Measurements from ENCODE around the gene TRAPPC2L.

The TRAPPC2L gene, protein sequence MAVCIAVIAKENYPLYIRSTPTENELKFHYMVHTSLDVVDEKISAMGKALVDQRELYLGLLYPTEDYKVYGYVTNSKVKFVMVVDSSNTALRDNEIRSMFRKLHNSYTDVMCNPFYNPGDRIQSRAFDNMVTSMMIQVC

DNA sequence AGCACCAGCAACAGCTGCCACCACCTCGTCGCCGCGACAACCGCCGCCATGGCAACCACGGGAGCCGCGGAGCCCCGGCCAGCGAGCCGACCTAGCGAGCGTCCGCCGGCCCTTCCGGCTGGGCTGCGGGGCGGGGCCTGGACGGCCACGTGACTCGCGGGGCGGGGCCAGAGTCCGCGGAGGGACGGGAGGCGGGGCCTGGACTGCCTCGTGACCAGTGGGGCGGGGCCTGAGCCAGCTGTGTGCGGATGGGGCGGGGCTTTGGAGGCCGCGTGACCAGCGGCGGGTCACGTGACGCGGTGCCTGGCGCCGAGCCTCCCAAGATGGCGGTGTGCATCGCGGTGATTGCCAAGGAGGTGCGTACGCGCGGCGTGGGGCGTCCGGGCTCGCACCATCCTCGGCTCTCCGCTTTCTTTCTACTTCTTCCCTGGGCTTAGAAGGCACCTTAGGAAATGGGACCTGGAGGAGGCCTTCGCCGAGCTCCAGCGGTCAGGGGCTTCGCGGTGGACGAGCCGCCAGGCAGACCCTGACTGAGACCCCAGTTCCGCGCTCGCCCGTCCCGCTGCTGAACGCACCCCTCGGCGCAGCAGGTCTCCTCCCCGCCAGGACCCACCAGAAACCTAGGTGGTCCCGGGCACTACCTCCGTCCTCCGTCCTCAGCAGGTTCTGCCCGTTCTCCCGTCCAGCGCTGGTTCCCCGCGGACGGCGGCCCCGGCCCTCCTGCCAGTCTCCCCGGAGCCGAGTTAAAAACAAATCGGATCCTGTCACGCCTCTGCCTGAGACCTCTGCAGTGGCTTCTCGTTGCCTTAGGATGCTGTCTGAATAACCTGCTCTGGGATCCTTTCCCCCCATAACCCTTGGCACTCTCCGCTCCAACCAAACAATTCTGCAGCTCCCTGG, at the start of gene TRAPPC2L, which contains the start of gene GALNS:
TSS of gene TRAPPC2L (plus strand) at position 300 of the 900 bp plus-strand sequence. CDS start at position 324, 24 bp downstream.
TSS of gene GALNS (minus strand) at position 120 of the 900 bp plus-strand sequence. CDS start at position 50, 70 bp downstream.
- DNase-seq (ENCODE audit: low spot score) (peak; percentile 88), FAIRE-seq (no peak)

DNA sequence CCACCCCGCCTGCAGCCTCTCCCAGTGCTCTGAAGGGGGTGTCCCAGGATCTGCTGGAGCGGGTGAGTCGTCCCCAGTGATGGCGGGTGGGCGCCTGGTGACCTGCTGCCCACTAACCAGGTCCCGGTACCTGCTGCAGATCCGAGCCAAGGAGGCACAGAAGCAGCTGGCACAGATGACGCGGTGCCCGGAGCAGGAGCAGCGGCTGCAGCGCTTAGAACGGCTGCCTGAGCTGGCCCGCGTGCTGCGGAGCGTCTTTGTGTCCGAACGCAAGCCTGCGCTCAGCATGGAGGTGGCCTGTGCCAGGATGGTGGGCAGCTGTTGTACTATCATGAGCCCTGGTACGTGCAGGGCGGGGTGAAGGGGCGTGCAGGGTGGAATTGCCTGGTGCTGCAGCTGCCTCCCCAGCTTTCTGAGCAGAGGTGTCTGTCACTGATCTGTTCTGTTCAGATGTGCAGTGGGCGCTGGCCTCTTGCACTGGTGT, 49.7 kb upstream of the TRAPPC2L start:
- FAIRE-seq, result no peak
- DNase-seq (ENCODE audit: low spot score), result no peak

- no peak for FAIRE-seq
Measured at GRCh38 chr16:88807626-88808453, 49.1 kb upstream of the TRAPPC2L start.

DNA sequence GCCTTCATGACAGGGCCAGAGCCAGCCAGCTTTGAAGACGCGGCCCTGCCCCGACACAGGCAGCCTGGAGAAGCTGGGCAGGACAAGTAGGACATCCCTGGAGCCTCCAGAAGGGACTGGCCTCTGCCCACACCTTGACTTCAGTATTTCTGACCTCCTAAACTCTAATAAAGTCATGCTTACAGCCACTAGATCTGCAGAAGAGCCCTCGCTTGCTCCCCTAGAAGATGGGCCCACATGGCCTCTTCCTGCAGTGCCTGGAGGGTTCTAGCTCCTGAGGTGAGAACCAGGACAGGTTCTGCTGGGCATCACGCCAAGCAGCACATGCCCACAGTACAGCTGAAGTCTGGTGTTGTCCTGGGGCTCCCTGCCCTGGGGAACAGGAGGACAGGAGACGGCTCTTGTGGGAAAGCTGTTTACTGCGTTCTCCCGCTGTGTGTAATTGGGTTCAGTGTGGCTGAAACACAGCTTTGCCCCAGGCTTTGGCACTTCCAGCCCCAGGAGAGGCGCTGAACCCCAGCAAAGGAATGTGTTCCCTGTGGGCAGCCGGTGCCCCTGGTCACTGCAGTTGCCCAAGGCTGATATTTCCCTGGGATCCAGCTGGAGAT, 47.8 kb upstream of the TRAPPC2L start:
- DNase-seq (ENCODE audit: low spot score) (no peak), FAIRE-seq (no peak)

More at GRCh38 chr16:88807626-88808453, 49.1 kb upstream of the TRAPPC2L start:
- DNase-seq (ENCODE audit: low spot score), result no peak

- no peak for DNase-seq (ENCODE audit: low spot score)
- FAIRE-seq, result no peak
Measured at GRCh38 chr16:88809676-88810165, 47.2 kb upstream of the TRAPPC2L start.

DNA sequence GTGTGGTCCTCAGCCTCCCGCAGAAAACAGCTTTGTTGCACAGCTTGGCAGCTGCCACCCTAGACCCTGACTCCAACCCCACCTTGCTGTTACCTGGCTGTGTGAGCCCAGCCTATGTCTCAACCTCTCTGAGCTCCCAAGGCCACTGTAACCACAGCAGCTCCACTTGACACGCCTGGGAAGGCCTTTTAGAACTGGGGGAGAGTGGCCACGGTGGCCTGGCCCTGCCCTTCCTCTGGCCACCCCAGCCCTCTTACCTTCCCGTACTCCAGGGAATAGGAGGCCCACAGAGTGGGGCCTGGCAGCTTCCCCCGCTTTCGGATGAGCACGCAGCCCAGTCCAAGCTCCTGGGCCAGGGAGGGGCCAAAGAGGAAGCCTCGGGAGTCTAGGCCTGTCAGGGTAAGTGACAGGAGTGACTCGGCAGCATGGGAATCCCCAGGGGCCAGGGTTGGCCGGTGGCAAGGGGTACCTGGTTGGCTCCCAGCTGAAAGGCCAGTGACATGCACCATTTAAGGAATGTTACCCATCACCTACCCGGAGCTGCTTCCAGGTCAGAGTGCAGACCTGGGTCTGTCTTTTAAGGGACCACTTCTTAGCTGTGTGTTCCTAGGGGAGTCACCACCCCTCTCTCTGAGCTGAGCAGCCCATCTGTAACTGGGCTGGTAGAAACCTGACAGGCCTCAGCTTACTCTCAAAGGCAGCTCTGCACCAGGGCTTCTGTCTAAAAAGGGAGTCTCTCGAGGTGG, 46.6 kb upstream of the TRAPPC2L start:
- FAIRE-seq, result no peak
- peak; percentile 43 for DNase-seq (ENCODE audit: low spot score)

DNA sequence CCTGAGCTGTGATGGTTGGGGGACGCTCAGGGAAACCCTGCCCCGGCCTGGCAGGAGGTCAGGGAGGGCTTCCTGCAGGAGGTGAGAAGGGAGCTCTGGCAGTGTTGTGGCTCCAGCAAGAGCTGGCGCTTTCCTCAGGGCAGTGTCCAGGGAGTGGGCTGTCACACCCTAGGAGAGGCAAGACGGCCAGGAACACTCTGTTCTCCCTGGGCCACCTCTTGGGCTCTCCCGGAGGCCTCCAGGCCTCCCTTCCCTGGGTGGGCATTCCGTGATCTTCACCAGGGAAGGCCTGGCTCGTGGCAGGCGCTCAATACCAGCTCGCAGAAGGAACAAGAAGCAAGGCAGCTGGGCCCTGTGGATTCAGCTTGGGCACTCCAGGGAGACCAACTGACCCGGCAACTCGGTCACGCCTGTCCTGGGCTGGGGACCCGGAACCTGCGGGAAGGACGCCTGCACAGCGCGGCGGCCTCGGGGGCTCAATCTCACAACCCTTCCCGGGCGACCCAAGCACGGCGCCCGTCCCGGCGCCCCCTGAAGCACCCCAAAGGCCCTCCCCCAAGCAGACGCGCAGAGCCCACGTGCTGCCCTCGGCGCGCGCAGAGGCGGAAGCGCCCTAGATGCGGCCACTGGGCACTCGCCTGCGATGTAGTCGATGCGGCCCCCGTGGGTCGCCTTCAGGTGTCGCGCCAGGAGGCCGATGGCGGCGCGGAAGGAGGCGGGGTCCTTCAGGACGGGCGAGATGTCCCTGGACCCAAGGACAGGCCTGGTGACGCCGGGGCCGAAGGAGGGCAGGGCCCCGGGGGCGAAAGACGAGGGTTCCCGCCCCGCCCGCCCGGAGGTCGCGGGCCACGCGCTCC, 45.8 kb upstream of the TRAPPC2L start:
- peak; percentile 57 for DNase-seq (ENCODE audit: low spot score)
- no peak for FAIRE-seq

DNA sequence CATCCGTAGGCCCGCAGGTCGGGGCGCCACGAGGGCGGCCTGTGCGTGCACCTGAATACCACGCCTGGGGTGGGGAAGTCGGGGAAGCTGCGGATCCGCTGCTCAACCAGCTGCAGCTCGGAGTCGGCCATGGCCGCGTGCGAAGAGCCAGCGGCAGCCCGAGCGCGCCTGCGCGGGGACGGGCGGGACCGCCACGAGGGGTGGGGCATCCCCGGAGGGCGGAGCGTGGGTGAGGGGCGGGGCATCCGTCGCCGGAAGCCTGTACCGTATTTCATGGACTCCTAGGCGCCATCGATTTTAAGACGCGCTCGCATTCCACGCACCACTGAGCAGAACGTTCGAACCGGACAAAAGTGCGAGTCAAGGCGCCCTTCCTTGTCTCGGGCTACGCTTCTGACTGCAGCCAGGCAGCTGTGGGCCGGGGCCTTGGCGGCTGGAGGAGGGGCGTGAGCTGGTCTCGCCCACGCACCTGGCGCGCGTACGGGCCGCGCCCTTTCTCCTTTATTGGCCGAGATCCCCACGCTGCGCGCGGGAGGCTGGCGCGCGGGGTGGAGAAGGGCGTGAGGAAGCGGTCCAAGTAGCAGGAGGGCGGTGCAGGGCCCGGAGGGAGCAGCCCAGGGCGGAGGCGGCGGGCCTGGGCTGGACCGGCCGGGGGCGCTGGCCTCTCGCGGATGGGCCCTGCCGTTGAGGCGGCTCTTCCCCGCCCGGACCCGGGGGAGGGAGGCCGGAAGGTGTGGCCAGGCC, 45.0 kb upstream of the TRAPPC2L start, which contains the start of gene APRT:
TSS of gene APRT (minus strand) at position 160 of the 744 bp plus-strand sequence. CDS start at position 131, 29 bp downstream.
- DNase-seq (ENCODE audit: low spot score) (peak; percentile 82), FAIRE-seq (no peak)

DNA sequence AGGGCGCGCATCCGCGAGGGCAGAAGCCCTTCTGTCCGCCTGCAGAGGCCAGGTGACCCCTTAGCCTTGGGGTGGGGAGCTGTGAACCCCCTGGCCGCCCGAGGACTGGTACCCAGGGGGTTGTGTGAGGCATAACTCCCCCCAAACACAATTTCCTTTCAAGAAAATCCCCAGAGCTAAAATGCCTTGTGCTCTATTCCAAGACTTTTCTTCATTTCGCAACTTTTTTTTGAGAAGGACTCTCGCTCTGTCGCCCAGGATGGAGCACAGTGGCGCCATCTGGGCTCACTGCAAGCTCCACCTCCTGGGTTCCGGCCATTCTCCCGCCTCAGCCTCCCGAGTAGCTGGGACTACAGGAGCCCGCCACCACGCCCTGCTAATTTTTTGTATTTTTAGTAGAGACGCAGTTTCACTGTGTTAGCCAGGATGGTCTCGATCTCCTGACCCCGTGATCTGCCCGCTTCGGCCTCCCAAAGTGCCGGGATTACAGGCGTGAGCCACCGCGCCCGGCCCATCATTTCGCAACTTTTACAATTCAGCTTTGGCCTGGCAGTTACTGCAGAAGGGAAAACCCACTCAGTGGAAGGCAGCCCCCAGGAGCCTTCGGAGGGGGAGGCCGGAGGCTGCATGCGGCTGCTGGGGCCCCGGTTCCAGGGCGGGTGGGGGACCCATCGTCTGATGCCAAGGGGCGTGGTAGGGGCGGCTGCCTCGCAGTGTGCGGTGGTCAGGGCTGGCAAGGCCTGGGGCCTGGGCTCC, 44.2 kb upstream of the TRAPPC2L start:
- FAIRE-seq, result no peak
- DNase-seq (ENCODE audit: low spot score), result no peak

- DNase-seq (ENCODE audit: low spot score) (no peak), FAIRE-seq (no peak)
Measured at GRCh38 chr16:88813269-88814143, 43.4 kb upstream of the TRAPPC2L start.

DNA sequence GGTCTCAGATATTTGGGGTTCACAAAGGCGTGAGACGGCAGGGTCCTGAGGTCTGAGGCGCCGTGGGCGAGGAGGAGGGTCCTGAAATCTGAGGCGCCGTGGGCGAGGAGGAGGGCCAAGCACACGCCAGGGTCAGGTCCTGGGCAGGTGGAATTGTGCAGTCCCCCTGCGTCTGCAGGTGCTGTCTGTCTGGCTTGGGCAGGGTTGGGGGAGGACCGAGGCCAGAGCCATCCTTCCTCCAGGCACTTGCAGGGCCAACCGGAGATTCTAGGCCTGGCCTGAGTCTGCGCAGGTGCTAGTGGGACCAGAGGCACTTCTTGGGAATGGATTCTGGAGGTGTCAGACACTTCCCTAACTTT, 42.8 kb upstream of the TRAPPC2L start:
- DNase-seq (ENCODE audit: low spot score), result no peak
- FAIRE-seq, result no peak

- no peak for FAIRE-seq
Measured at GRCh38 chr16:88815227-88815626, 41.7 kb upstream of the TRAPPC2L start.

DNA sequence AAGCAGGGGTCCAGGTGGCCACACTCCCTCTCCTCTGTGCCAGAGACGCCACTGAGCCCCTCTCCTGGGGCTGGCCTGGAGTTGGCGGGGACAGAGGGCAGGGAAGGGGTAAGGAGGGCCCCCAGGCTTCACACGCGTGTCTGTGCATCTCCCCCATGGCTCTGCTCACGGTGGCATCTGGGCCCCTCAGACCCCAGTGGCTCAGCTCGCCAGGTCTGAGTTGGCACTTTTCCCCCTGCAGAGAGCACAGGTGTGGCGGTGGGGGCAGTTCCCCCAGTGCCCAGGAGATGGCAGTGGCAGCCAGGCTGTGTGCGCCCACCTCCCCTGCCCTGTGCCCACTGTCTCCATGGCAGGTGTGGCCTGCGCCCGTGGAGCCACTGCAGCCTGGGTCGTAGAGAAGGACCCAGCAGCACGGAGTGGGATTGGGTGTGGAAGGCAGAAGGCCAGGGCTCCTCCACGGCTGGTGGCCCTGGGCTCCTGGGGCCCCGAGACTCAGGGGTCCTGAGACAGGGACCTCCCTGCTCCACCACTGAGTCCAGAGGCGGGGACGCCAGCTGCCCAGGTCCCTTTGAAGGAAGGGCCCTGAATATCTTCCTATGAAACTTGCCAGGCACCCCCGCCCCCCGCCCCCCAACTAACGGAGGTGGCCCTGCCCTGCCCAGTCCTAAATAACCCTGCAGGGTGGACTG, 40.9 kb upstream of the TRAPPC2L start:
- peak; percentile 13 for DNase-seq (ENCODE audit: low spot score)
- no peak for FAIRE-seq

More at GRCh38 chr16:88815227-88815626, 41.7 kb upstream of the TRAPPC2L start:
- DNase-seq (ENCODE audit: low spot score), result no peak

DNA sequence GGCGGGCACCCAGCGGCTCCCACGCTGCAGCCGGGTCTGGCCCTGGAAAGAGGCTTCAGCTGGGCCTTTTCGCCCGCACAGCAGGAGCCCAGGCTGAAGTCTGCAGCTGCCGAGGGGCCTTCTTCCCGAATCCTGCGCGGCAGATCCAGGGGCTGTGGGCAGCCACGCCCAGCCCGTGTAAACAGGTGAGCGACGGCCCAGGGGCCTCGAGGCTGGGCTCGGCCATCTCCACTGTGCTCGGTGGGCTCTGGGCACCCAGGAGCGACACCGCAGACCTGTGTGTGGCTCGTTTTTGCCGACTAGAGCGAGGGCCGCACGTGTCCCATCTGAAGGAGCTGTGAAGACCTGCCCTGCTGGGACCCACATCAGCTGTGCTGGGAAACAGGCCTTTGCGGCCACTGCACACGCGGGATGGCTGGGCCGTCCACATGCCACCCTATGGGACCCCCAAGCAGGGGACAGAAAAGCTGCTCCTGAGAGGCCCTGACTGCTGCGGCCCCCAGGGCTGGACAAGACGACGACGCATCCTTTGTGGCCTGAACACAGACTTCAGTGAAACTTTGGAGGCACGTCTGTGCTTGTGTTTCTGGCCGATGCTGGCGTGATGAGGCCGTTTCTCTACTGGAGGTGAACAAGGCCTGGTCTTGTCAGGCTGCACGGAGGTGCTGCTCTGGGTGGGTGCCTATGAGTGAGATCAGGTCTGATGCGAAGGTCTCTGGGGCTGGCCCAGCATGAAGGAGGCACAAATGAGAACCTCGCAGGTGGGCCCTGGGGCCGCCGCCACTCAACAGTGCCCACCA, 40.0 kb upstream of the TRAPPC2L start:
- DNase-seq (ENCODE audit: low spot score), result no peak
- FAIRE-seq, result no peak
